Neural crest cell (in vitro differentiated cells): Measurements from ENCODE around the gene DPY19L1. TPM values are rescaled to one million over a fixed set of nuclear protein-coding genes. Genes with fewer than 3 reads are reported as not detected.
"Not testable (repeated sequence)": the region's sequence is repeated elsewhere in the genome, so short reads cannot be mapped to it uniquely, and the experiment has no call there.

ENCODE experiments used
- DNase-seq: peaks from one replicate; pipeline ENCODE4 v3.0.0; 2021; ENCODE audit warnings: low read depth, mixed read lengths, low spot score
- H3K27ac Mint-ChIP-seq: one replicate; pipeline ENCODE4 v1.8.0; 2021; ENCODE audit warnings: mild to moderate bottlenecking, mixed read lengths; ENCODE audit not compliant: unreplicated experiment
- H3K27me3 Mint-ChIP-seq: 2 replicates; pipeline ENCODE4 v1.8.0; 2021; ENCODE audit warnings: low read depth, mild to moderate bottlenecking, mixed read lengths
- H3K36me3 Mint-ChIP-seq: 2 replicates; pipeline ENCODE4 v1.8.0; 2021; ENCODE audit warnings: low read depth, mild to moderate bottlenecking, mixed read lengths
- H3K4me1 Mint-ChIP-seq: 2 replicates; pipeline ENCODE4 v1.8.0; 2021; ENCODE audit warnings: mixed read lengths
- H3K4me3 Mint-ChIP-seq: one replicate; pipeline ENCODE4 v1.8.0; 2021; ENCODE audit warnings: mild to moderate bottlenecking, mixed read lengths
- H3K9me3 Mint-ChIP-seq: 2 replicates; pipeline ENCODE4 v1.8.0; 2021; ENCODE audit warnings: mixed read lengths
- CTCF ChIP-seq: fragments of 200-600 bp; sonication (generic); conservative IDR thresholded peaks from 2 replicates; pipeline ENCODE4 v1.5.0; 2021; ENCODE audit warnings: antibody characterized with exemption, mild to moderate bottlenecking
- long read RNA-seq: library from polyadenylated mRNA; unstranded; transcript quantifications from one replicate; pipeline ENCODE4 v2.0.0, GENCODE V29; 2020
- total RNA-seq: library from RNA; stranded (reverse); gene quantifications from 2 replicates; pipeline ENCODE4 v1.2.1, GENCODE V29; 2021

The DPY19L1 gene
- total RNA-seq: 34.3 and 37.4 TPM in 2 replicates
- long read RNA-seq, partial matches to known transcripts: 0 of 3 reads
- long read RNA-seq, other reads (novel, unspliced or antisense): 3 of 3 reads

GRCh38 chr7:35037211-35037525 is at the start of gene DPY19L1:
Gene DPY19L1, minus strand, starts transcription at chr7:35037485. Its CDS starts 91 bp downstream, at chr7:35037394.
- Mint-ChIP-seq H3K27me3 (no peaks in the 10 kb centered on the region), H3K4me3 (peak within 1 kb of the TSS; percentile 98), H3K4me1 (peaks cover 40% of the 10 kb centered on the region), H3K9me3 (no peaks in the 10 kb centered on the region), H3K36me3 (no peaks in the 10 kb centered on the region), H3K27ac (peak within 1 kb of the TSS; percentile 93)
- no peak for TF ChIP-seq CTCF
- DNase-seq: no peak

- not testable (repeated sequence) for H3K4me1 Mint-ChIP-seq, H3K27ac Mint-ChIP-seq, H3K9me3 Mint-ChIP-seq, H3K4me3 Mint-ChIP-seq, H3K36me3 Mint-ChIP-seq, H3K27me3 Mint-ChIP-seq, DNase-seq
Observed at GRCh38 chr7:35079517-35079916, 42.2 kb upstream of the DPY19L1 start.

- H3K27ac Mint-ChIP-seq, H3K36me3 Mint-ChIP-seq: not testable (repeated sequence)
Observed at GRCh38 chr7:35074008-35074407, 36.7 kb upstream of the DPY19L1 start.

GRCh38 chr7:35072950-35073827 is 35.9 kb upstream of the DPY19L1 start:
- TF ChIP-seq CTCF: peak; percentile 60
- Mint-ChIP-seq H3K27me3 (peaks cover 16% of the 10 kb centered on the region), H3K27ac (peak overlapping the region; percentile 32)
- H3K36me3 Mint-ChIP-seq, H3K4me1 Mint-ChIP-seq, H3K4me3 Mint-ChIP-seq, DNase-seq, H3K9me3 Mint-ChIP-seq: not testable (repeated sequence)

More at GRCh38 chr7:35074008-35074407, 36.7 kb upstream of the DPY19L1 start:
- not testable (repeated sequence) for DNase-seq, H3K9me3 Mint-ChIP-seq, H3K4me3 Mint-ChIP-seq, H3K4me1 Mint-ChIP-seq
- peaks cover 16% of the 10 kb centered on the region for H3K27me3 Mint-ChIP-seq

- H3K4me3 Mint-ChIP-seq, H3K9me3 Mint-ChIP-seq, H3K27ac Mint-ChIP-seq, H3K36me3 Mint-ChIP-seq, H3K4me1 Mint-ChIP-seq, DNase-seq: not testable (repeated sequence)
- peaks cover 14% of the 10 kb centered on the region for H3K27me3 Mint-ChIP-seq
Observed at GRCh38 chr7:35069084-35069483, 31.8 kb upstream of the DPY19L1 start.

- H3K27me3 Mint-ChIP-seq, H3K36me3 Mint-ChIP-seq, H3K9me3 Mint-ChIP-seq, H3K4me3 Mint-ChIP-seq, DNase-seq, H3K27ac Mint-ChIP-seq, H3K4me1 Mint-ChIP-seq: not testable (repeated sequence)
Observed at GRCh38 chr7:35065382-35065781, 28.1 kb upstream of the DPY19L1 start.

GRCh38 chr7:35058571-35058970 is 21.3 kb upstream of the DPY19L1 start:
- not testable (repeated sequence) for H3K27ac Mint-ChIP-seq, H3K4me1 Mint-ChIP-seq, H3K27me3 Mint-ChIP-seq, H3K9me3 Mint-ChIP-seq, DNase-seq, H3K4me3 Mint-ChIP-seq, H3K36me3 Mint-ChIP-seq

- not testable (repeated sequence) for H3K4me1 Mint-ChIP-seq, H3K9me3 Mint-ChIP-seq, H3K36me3 Mint-ChIP-seq, H3K27me3 Mint-ChIP-seq, H3K27ac Mint-ChIP-seq, DNase-seq, H3K4me3 Mint-ChIP-seq
Observed at GRCh38 chr7:35057505-35058451, 20.5 kb upstream of the DPY19L1 start.
